ENCODE measurements around the gene FLT4. TPM values are rescaled to one million over a fixed set of nuclear protein-coding genes. Genes with fewer than 3 reads are reported as not detected.

Gene FLT4
- 14.7 and 28.6 TPM in 2 replicates for total RNA-seq

DNA sequence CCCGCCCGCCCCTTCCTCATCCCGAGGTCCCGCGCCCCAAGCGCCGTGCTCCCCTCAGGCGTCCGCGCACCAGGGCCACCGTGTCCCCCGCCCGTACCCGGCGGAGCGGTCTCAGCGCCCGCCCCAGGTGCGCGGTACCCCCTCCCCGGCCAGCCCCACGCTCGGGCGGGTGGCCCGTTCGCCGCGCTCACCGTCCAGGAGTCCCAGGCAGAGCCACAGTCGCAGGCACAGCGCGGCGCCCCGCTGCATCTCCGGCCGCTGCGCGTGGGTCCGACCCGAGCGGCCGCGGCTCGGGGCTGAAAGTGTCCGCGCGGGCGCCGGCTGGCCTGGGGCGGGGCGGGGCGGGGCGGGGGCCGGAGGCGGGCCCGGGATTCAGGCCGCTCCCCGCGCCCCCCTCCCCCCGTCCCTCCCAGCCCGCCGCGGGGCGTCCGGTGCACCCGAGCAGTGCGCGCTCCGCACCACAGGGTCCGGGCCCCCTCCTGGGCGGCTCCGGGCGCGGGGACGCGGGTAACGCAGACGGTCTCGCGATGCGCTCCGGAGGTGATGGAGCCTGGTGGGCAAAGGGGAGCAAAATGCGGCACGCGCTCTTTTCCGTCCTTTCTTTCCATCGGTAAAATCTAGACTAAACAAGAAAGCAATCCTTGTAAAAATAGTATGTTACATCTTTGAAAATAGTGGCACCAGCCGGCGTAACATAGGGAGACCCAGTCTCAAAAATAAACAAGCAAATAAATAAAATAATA lies at the start of gene FLT4:
Gene FLT4, minus strand, starts transcription at position 304 of the 743 bp plus-strand sequence. Its CDS starts 55 bp downstream, at position 249.

DNA sequence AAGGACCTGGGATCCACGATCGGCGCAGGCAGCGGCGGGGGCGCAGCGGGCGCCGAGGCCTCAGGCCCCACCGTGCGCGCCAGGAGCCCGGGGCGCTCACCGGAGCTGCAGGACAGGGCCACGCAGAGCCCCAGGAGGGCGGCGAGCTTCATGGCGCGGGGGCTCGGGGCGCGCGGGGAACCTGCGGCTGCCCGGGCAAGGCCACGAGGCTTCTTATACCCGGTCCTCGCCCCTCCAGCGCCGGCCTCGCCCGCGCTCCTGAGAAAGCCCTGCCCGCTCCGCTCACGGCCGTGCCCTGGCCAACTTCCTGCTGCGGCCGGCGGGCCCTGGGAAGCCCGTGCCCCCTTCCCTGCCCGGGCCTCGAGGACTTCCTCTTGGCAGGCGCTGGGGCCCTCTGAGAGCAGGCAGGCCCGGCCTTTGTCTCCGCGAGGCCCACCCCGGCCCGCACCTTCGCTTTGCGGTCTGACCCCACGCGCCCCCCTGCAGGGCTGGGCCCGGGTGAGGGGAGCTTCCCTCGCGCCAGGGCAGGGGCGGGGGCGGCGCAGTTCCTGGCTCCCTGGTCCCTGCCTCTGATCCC lies 58.0 kb downstream of the FLT4 start, which contains the start of gene SCGB3A1:
Gene SCGB3A1, minus strand, starts transcription at position 189 of the 577 bp plus-strand sequence. Its CDS starts 37 bp downstream, at position 152.

Other genes with a start within 250 kb of the FLT4 start
- 16.2 and 16.4 TPM in 2 replicates for gene CNOT6, start 155.2 kb downstream of the FLT4 start, total RNA-seq
- not detected in 2 replicates for gene SCGB3A1, start 58.1 kb downstream of the FLT4 start, total RNA-seq
- not detected in 2 replicates for gene OR2Y1, start 90.5 kb upstream of the FLT4 start, total RNA-seq
- gene MGAT1, start 153.2 kb upstream of the FLT4 start, total RNA-seq, result 70.5 and 79.6 TPM in 2 replicates
- gene ZFP62, start 211.7 kb upstream of the FLT4 start, total RNA-seq, result 14.0 and 21.3 TPM in 2 replicates
- gene BTNL8, start 249.6 kb upstream of the FLT4 start, total RNA-seq, result not detected in 2 replicates